GM12865 (cell line): ENCODE results near the gene SPINK5.

ENCODE experiments used
- DNase-seq: peaks from one replicate; pipeline ENCODE4 v3.0.0; 2010; ENCODE audit warnings: low read depth
- H3K4me3 ChIP-seq: 2 replicates; pipeline ENCODE4 v1.5.1; 2011; ENCODE audit warnings: mild to moderate bottlenecking, low read depth, low read length, control low read depth
- TF ChIP-seq, protein P1 (sequence below): IDR thresholded peaks from 2 replicates; pipeline ENCODE4 v1.5.1; 2011; ENCODE audit warnings: low read length, control low read depth, low read depth, inconsistent platforms; ENCODE audit not compliant: insufficient read depth; ENCODE audit errors: missing control alignments

The SPINK5 gene

DNA sequence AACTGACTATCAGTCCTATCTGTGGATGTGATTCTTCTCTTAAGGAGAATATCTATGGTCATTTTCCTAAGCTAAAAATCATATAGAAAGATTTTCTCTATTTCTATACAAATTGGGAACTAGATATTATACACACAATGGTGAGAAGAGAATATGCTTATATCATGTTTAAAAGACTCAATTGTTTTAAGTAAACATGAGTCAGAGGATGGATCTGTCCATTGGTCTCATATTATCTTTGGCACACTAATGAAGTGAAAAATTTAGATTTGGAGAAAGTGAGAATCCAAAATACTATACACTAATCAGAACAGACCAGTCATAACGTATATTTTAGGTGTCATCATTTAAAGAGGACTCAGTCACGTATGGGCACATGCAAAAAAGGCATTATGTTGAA, 88.1 kb downstream of the SPINK5 start:
- H3K4me3 ChIP-seq: no peak overlapping the region
- DNase-seq: no peak
- TF ChIP-seq, protein P1, sequence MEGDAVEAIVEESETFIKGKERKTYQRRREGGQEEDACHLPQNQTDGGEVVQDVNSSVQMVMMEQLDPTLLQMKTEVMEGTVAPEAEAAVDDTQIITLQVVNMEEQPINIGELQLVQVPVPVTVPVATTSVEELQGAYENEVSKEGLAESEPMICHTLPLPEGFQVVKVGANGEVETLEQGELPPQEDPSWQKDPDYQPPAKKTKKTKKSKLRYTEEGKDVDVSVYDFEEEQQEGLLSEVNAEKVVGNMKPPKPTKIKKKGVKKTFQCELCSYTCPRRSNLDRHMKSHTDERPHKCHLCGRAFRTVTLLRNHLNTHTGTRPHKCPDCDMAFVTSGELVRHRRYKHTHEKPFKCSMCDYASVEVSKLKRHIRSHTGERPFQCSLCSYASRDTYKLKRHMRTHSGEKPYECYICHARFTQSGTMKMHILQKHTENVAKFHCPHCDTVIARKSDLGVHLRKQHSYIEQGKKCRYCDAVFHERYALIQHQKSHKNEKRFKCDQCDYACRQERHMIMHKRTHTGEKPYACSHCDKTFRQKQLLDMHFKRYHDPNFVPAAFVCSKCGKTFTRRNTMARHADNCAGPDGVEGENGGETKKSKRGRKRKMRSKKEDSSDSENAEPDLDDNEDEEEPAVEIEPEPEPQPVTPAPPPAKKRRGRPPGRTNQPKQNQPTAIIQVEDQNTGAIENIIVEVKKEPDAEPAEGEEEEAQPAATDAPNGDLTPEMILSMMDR: no peak

DNA sequence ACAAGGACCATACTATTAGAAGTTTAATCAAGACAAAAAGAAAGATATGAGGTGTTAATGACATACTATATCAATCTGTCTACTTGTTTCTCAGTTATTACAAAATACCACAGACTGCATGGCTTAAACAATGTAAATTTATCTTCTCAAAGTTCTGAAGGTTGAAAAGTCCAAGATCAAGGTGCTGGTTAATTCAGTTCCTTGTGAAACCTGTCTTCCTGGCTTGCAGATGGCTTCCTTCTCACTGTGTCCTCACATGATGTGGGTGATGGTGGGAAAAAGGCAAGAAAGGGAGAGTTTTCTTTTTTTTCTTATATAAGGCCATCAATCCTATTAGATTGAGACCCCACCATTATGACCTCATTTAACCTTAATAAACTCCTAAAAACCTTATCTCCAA, 89.0 kb downstream of the SPINK5 start:
- DNase-seq: no peak
- no peak overlapping the region for H3K4me3 ChIP-seq
- TF ChIP-seq, protein P1: no peak

DNA sequence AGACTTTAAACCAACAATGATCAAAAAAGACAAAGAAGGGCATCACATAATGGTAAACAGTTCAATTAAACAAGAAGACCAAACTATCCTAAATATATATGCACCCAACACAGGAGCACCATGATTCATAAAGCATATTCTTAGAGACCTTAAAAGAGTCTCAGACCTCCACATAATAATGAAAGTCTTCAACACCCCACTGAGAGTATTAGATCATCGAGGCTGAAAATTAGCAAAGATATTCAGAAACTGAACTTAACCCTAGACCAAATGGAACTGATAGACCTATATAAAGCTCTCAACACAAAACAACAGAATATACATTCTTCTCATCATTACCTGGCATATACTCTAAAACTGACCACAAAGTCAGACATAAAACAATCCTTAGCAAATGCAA, 92.8 kb downstream of the SPINK5 start:
- TF ChIP-seq, protein P1: no peak
- DNase-seq: no peak
- H3K4me3 ChIP-seq: no peak overlapping the region

DNA sequence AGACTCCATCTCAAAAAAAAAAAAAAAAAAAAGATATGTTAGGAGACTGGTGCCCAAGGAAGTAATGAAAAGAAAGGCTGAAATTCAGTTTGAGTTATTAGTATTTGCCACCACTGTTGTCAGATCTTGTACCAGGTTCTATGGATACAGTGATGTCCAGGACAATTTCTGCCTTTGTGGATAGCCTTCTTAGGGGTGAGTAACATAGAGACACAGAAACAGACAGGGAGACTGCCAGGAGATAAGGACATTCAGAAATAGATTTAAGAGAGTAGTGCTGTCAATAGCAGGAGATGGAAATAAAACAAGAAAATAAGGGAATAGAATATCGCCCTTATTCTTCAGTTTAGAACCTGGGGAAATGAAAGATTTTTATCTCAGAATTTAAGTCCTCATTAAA, 98.3 kb downstream of the SPINK5 start:
- no peak overlapping the region for H3K4me3 ChIP-seq
- DNase-seq: no peak
- TF ChIP-seq, protein P1: no peak

DNA sequence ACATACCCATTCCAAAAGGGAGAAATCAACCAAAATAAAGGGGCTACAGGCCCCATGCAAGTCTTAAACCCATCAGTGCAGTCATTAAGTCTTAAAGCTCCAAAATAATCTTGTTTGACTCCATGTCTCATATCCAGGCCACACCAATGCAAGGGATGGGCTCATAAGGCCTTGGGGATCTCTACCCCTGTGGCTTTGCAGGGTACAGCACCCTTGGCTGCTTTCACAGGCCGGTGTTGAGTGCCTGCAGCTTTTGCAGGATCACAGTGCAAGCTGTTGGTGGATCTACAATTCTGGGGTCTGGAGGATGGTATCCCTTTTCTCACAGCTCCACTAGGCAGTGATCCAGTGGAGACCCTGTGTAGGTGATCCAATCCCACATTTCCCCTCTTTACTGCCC, 99.6 kb downstream of the SPINK5 start:
- DNase-seq: no peak
- no peak overlapping the region for H3K4me3 ChIP-seq
- TF ChIP-seq, protein P1: no peak

DNA sequence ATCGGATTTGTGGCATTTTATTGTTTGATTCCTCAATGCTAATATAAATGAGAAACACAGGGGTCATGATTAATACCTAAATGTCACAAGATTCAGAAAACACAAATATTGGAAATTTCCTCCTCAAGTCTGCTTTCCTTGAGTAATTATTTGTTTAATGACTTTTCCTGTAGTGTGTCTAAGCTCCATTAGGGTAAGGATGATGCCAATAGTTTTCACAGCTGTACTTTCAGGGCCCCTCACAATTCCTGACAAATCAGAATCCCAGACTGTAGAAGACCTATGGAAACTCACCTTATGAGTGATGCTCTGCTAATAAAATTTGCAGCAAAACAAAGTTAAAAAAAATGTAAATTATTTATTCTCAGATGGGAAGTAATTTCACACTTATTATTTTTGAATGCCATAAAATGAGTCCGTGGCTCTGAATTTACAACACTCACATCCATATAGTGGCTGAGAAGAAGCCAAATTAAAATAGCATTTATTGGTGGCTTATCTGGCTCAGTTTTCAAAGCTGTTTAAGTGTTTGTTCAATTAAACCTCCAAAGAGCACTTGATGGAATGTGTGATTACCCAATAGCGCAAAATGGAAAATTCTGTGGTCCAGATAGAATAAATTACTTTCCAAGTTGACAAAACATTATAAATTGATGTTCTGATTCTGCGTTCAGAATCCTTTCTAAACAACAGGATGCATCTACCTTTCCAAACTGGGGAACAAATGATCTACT, 102.9 kb downstream of the SPINK5 start:
- H3K4me3 ChIP-seq: no peak overlapping the region
- TF ChIP-seq, protein P1: no peak
- no peak for DNase-seq

DNA sequence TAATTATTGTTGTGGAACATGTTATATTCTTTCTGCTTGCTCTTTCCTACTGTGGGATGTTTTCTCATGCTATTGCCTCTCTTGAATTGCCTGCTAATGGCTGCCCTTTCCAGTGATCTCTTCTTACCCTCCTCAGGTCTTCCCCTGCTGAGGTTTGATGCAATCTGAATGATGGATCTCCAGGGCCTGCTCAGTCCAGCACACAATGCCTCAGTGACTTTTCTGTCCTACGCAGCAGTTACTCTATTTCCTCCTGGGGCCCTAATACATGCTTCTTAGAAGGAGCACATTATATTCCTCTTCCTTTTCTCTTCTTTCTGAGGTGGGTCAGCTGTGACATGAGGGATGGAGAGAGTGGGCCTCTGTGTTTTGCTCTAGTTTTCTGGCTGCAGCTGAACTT, 104.5 kb downstream of the SPINK5 start, which contains the start of gene SPINK14:
TSS of gene SPINK14 (plus strand) at position 301 of the 400 bp plus-strand sequence. CDS start 1,187 bp downstream, outside the sequence.
- TF ChIP-seq, protein P1: no peak
- DNase-seq: no peak
- no peak within 1 kb of the TSS for H3K4me3 ChIP-seq
